GM23338 (cell line): ENCODE measurements around the gene ZCCHC2. TPM values are rescaled to one million over a fixed set of nuclear protein-coding genes. Genes with fewer than 3 reads are reported as not detected.

Experiments
- ATAC-seq: fragments of 200-7000 bp; cut with Tn5 transposase; 3 replicates; pipeline ENCODE4 v1.9.1; 2020
- DNase-seq: peaks from one replicate; pipeline ENCODE4 v3.0.0-alpha.2; 2015; ENCODE audit warnings: low spot score
- H2AFZ ChIP-seq: fragments of 200-600 bp; sonication (generic); 2 replicates; pipeline ENCODE4 v1.8.0; 2016; ENCODE audit warnings: antibody characterized with exemption, mild to moderate bottlenecking, moderate library complexity
- H3F3A ChIP-seq: fragments of 200-600 bp; sonication (generic); replicated peaks from 2 replicates; pipeline ENCODE4 v1.8.0; 2017; ENCODE audit warnings: antibody characterized with exemption, mixed run types, low read depth
- H3K27ac ChIP-seq: fragments of 200-600 bp; sonication (generic); 2 replicates; pipeline ENCODE4 v1.6.1; 2016; ENCODE audit warnings: low read depth
- H3K27me3 ChIP-seq: fragments of 200-600 bp; sonication (generic); 2 replicates; pipeline ENCODE4 v1.8.0; 2016; ENCODE audit warnings: mild to moderate bottlenecking, mixed run types, moderate library complexity; ENCODE audit not compliant: insufficient read depth
- H3K36me3 ChIP-seq: fragments of 200-600 bp; sonication (generic); 2 replicates; pipeline ENCODE4 v1.8.0; 2016; ENCODE audit warnings: mild to moderate bottlenecking; ENCODE audit not compliant: insufficient read depth
- H3K4me1 ChIP-seq: fragments of 200-600 bp; sonication (generic); 2 replicates; pipeline ENCODE4 v1.8.0; 2016; ENCODE audit warnings: mild to moderate bottlenecking, moderate library complexity; ENCODE audit not compliant: insufficient read depth
- H3K4me2 ChIP-seq: fragments of 200-600 bp; sonication (generic); 2 replicates; pipeline ENCODE4 v1.7.1; 2017; ENCODE audit warnings: mixed run types
- H3K4me3 ChIP-seq: fragments of 200-600 bp; sonication (generic); 2 replicates; pipeline ENCODE4 v1.6.1; 2016; ENCODE audit warnings: mixed run types
- H3K79me2 ChIP-seq: fragments of 200-600 bp; sonication (generic); replicated peaks from 2 replicates; pipeline ENCODE4 v1.8.0; 2017; ENCODE audit warnings: mild to moderate bottlenecking; ENCODE audit not compliant: insufficient read depth
- H3K9me2 ChIP-seq: fragments of 200-600 bp; sonication (generic); 2 replicates; pipeline ENCODE4 v1.8.0; 2017; ENCODE audit not compliant: insufficient read depth
- H4K20me1 ChIP-seq: fragments of 200-600 bp; sonication (generic); replicated peaks from 2 replicates; pipeline ENCODE4 v1.8.0; 2017; ENCODE audit warnings: mild to moderate bottlenecking; ENCODE audit not compliant: insufficient read depth
- H3K27ac Mint-ChIP-seq: 2 replicates; pipeline ENCODE4 v1.8.0; 2020; ENCODE audit warnings: inconsistent platforms, mild to moderate bottlenecking, moderate library complexity, mixed read lengths
- H3K27me3 Mint-ChIP-seq: 3 replicates; pipeline ENCODE4 v1.8.0; 2022; ENCODE audit warnings: low read depth, mild to moderate bottlenecking, moderate library complexity, mixed read lengths, inconsistent platforms; ENCODE audit not compliant: insufficient read depth, poor library complexity
- H3K36me3 Mint-ChIP-seq: 3 replicates; pipeline ENCODE4 v1.8.0; 2021; ENCODE audit warnings: low read depth, mild to moderate bottlenecking, inconsistent platforms, moderate library complexity, mixed read lengths
- H3K4me1 Mint-ChIP-seq: 3 replicates; pipeline ENCODE4 v1.8.0; 2020; ENCODE audit warnings: mild to moderate bottlenecking, inconsistent platforms, mixed read lengths
- H3K4me3 Mint-ChIP-seq: 3 replicates; pipeline ENCODE4 v1.8.0; 2021; ENCODE audit warnings: moderate library complexity, mild to moderate bottlenecking, inconsistent platforms, mixed read lengths
- H3K9me3 Mint-ChIP-seq: 3 replicates; pipeline ENCODE4 v1.8.0; 2020; ENCODE audit warnings: moderate library complexity, mild to moderate bottlenecking, inconsistent platforms, mixed read lengths
- CREB1 ChIP-seq: fragments of 250-450 bp; sonication (Bioruptor Pico); IDR thresholded peaks from 2 replicates; pipeline ENCODE4 v1.5.0; 2020; ENCODE audit warnings: low read depth, mild to moderate bottlenecking, moderate library complexity
- CTCF ChIP-seq, 2 experiments: fragments of 200-600 bp in 1 of 2; sonication (generic) in 1 of 2; conservative IDR thresholded peaks; 2 replicates each; pipeline versions ENCODE4 v1.5.1 to v1.6.1; 2016 to 2017; ENCODE audit warnings: antibody characterized with exemption in 2 of 2, low read depth in 2 of 2, mild to moderate bottlenecking in 2 of 2, moderate library complexity in 1 of 2
- ETS1 ChIP-seq: IDR thresholded peaks from 2 replicates; pipeline ENCODE4 v1.6.1; 2016; ENCODE audit warnings: antibody characterized with exemption
- EZH2 ChIP-seq: fragments of 200-600 bp; sonication (generic); IDR thresholded peaks from one replicate; pipeline ENCODE4 v1.8.0; 2017; ENCODE audit warnings: antibody characterized with exemption, mild to moderate bottlenecking, low read depth; ENCODE audit not compliant: unreplicated experiment
- EZH2phosphoT487 ChIP-seq: fragments of 200-600 bp; sonication (generic); IDR thresholded peaks from one replicate; pipeline ENCODE4 v1.8.1; 2018; ENCODE audit warnings: antibody characterized with exemption; ENCODE audit not compliant: unreplicated experiment
- JUNB ChIP-seq: IDR thresholded peaks from one replicate; pipeline ENCODE4 v1.6.1; 2016; ENCODE audit warnings: antibody characterized with exemption; ENCODE audit not compliant: unreplicated experiment
- NANOG ChIP-seq: IDR thresholded peaks from 2 replicates; pipeline ENCODE4 v1.6.1; 2016; ENCODE audit warnings: antibody characterized with exemption, borderline replicate concordance
- POLR2AphosphoS5 ChIP-seq: IDR thresholded peaks from 2 replicates; pipeline ENCODE4 v1.6.1; 2016; ENCODE audit warnings: antibody characterized with exemption, low read depth
- REST ChIP-seq: IDR thresholded peaks from one replicate; pipeline ENCODE4 v1.6.1; 2018; ENCODE audit warnings: antibody characterized with exemption; ENCODE audit not compliant: unreplicated experiment
- STAT1 ChIP-seq: IDR thresholded peaks from one replicate; pipeline ENCODE4 v1.6.1; 2016; ENCODE audit warnings: antibody characterized with exemption; ENCODE audit not compliant: unreplicated experiment
- ZNF114 ChIP-seq: fragments of 250-450 bp; sonication (Bioruptor Pico); IDR thresholded peaks from 2 replicates; pipeline ENCODE4 v1.5.0; 2020; ENCODE audit warnings: mild to moderate bottlenecking, moderate library complexity
- ZNF331 ChIP-seq: fragments of 250-450 bp; sonication (Bioruptor Pico); IDR thresholded peaks from 2 replicates; pipeline ENCODE4 v1.5.0; 2020; ENCODE audit warnings: low read depth, mild to moderate bottlenecking, moderate library complexity
- ZNF462 ChIP-seq: fragments of 250-450 bp; sonication (Bioruptor Pico); IDR thresholded peaks from 2 replicates; pipeline ENCODE4 v1.5.0; 2020; ENCODE audit warnings: mild to moderate bottlenecking, moderate library complexity
- polyA plus RNA-seq: library from polyadenylated mRNA; unstranded; fragments of >200 nt; fragmentation: Nextera tagmentation; extraction: Ambion mirVana; gene quantifications from 2 replicates; pipeline ENCODE4 v1.2.1, GENCODE V29; 2016
- total RNA-seq: library from RNA; depleted of rRNA; stranded (reverse); fragments of >200 nt; shearing (Covaris generic); gene quantifications from 2 replicates; pipeline ENCODE4 v1.2.3, GENCODE V29; 2014

ZCCHC2 gene
- total and polyA plus RNA-seq, 2 experiments from 2014 or later = 5.4 to 15.4 TPM

- Histone ChIP-seq H3K27ac (no peak overlapping the region), H4K20me1 (peaks cover 14% of the 10 kb centered on the region), H3F3A (no peaks in the 10 kb centered on the region), H3K36me3 (no peaks in the 10 kb centered on the region), H3K4me1 (peaks cover 23% of the 10 kb centered on the region), H3K9me2 (no peaks in the 10 kb centered on the region), H3K79me2 (peaks cover 37% of the 10 kb centered on the region), H3K4me2 (peak overlapping the region; percentile 92), H2AFZ (no peak overlapping the region), H3K27me3 (peaks cover 36% of the 10 kb centered on the region), H3K4me3 (peak overlapping the region; percentile 88)
- no peak for DNase-seq
- Mint-ChIP-seq H3K4me3 (peak overlapping the region; percentile 80), H3K27me3 (peaks cover 31% of the 10 kb centered on the region), H3K9me3 (peaks cover 3% of the 10 kb centered on the region; the same call in 2 of the 3 replicates), H3K36me3 (peaks cover 3% of the 10 kb centered on the region; the same call in 1 of the 3 replicates), H3K27ac (no peak overlapping the region), H3K4me1 (peaks cover 34% of the 10 kb centered on the region)
- no peak for ATAC-seq
- TF ChIP-seq ETS1 = no peak
- TF ChIP-seq EZH2 = no peak
- TF ChIP-seq POLR2AphosphoS5 = no peak
- TF ChIP-seq ZNF462 (CRISPR knock-in tag) = no peak
- no peak for TF ChIP-seq ZNF114
- TF ChIP-seq NANOG = no peak
- TF ChIP-seq JUNB = no peak
- no peak for TF ChIP-seq ZNF331 (CRISPR knock-in tag)
- no peak for TF ChIP-seq STAT1
- TF ChIP-seq EZH2phosphoT487 = no peak
- TF ChIP-seq REST = no peak
- no peak for TF ChIP-seq CTCF (conservative IDR thresholded peaks at IDR 0.05; ENCODE audit: low read depth in 2 of 2)
- TF ChIP-seq CREB1 (CRISPR knock-in tag) = no peak
These were observed 2.8 kb downstream of the ZCCHC2 start for GRCh38 chr18:62525608-62526007.
